Trophoblast cell (in vitro differentiated cells and primary cell): ENCODE data around the gene KIF3C.

Experiments used
- DNase-seq, 2 donors: peaks; one replicate each; pipeline ENCODE4 v3.0.0-alpha.2; 2016
- H2AFZ ChIP-seq: 2 replicates; pipeline ENCODE4 v1.6.1; 2013; ENCODE audit warnings: low read length, moderate library complexity, mild to moderate bottlenecking; ENCODE audit not compliant: insufficient read depth, poor library complexity
- H2AK5ac ChIP-seq: 2 replicates; pipeline ENCODE4 v1.6.1; 2013; ENCODE audit warnings: mild to moderate bottlenecking, low read length
- H2BK120ac ChIP-seq: 2 replicates; pipeline ENCODE4 v1.6.1; 2013; ENCODE audit warnings: low read length, mild to moderate bottlenecking, moderate library complexity; ENCODE audit not compliant: insufficient read depth, poor library complexity
- H2BK12ac ChIP-seq: 2 replicates; pipeline ENCODE4 v1.6.1; 2013; ENCODE audit warnings: mild to moderate bottlenecking, low read length, moderate library complexity
- H2BK5ac ChIP-seq: 2 replicates; pipeline ENCODE4 v1.6.1; 2013; ENCODE audit warnings: low read length, low read depth, moderate library complexity, mild to moderate bottlenecking; ENCODE audit not compliant: poor library complexity
- H3K14ac ChIP-seq: 2 replicates; pipeline ENCODE4 v1.6.1; 2013; ENCODE audit warnings: mild to moderate bottlenecking, low read length
- H3K18ac ChIP-seq: 2 replicates; pipeline ENCODE4 v1.6.1; 2013; ENCODE audit warnings: mild to moderate bottlenecking, low read length
- H3K23ac ChIP-seq: 2 replicates; pipeline ENCODE4 v1.6.1; 2013; ENCODE audit warnings: low read length
- H3K27ac ChIP-seq: 2 replicates; pipeline ENCODE4 v1.5.1; 2013; ENCODE audit warnings: low read depth, mild to moderate bottlenecking, inconsistent platforms, low read length, moderate library complexity
- H3K27me3 ChIP-seq: 2 replicates; pipeline ENCODE4 v1.6.1; 2013; ENCODE audit warnings: inconsistent platforms, mild to moderate bottlenecking, low read length, moderate library complexity; ENCODE audit not compliant: insufficient read depth
- H3K36me3 ChIP-seq, 2 experiments: 1 replicate in 1 of 2; 2 replicates in 1 of 2; pipeline ENCODE4 v1.6.1; 2013; ENCODE audit warnings: low read length in 2 of 2, mild to moderate bottlenecking in 2 of 2, moderate library complexity in 1 of 2; ENCODE audit not compliant: insufficient read depth in 2 of 2, control insufficient read depth in 1 of 2
- H3K4ac ChIP-seq: 2 replicates; pipeline ENCODE4 v1.6.1; 2013; ENCODE audit warnings: low read depth, mild to moderate bottlenecking, low read length, moderate library complexity
- H3K4me1 ChIP-seq, 2 experiments: 1 replicate in 1 of 2; 2 replicates in 1 of 2; pipeline ENCODE4 v1.6.1; 2013; ENCODE audit warnings: low read length in 2 of 2, mild to moderate bottlenecking in 2 of 2, moderate library complexity in 1 of 2; ENCODE audit not compliant: insufficient read depth in 2 of 2, control insufficient read depth in 1 of 2
- H3K4me2 ChIP-seq: 2 replicates; pipeline ENCODE4 v1.6.1; 2013; ENCODE audit warnings: inconsistent platforms, mild to moderate bottlenecking, low read length, moderate library complexity
- H3K4me3 ChIP-seq: 2 replicates; pipeline ENCODE4 v1.5.1; 2013; ENCODE audit warnings: mild to moderate bottlenecking, low read depth, low read length, inconsistent platforms
- H3K79me1 ChIP-seq: one replicate; pipeline ENCODE4 v1.6.1; 2013; ENCODE audit warnings: low read length
- H3K79me2 ChIP-seq: 2 replicates; pipeline ENCODE4 v1.6.1; 2013; ENCODE audit warnings: low read length, mild to moderate bottlenecking; ENCODE audit not compliant: control insufficient read depth, insufficient read depth, poor library complexity
- H3K9ac ChIP-seq: 2 replicates; pipeline ENCODE4 v1.6.1; 2013; ENCODE audit warnings: mild to moderate bottlenecking, low read length
- H3K9me3 ChIP-seq: 2 replicates; pipeline ENCODE4 v1.6.1; 2013; ENCODE audit warnings: low read depth, mild to moderate bottlenecking, control low read depth, inconsistent platforms, low read length; ENCODE audit not compliant: insufficient read depth
- H4K12ac ChIP-seq: 2 replicates; pipeline ENCODE4 v1.6.1; 2013; ENCODE audit warnings: low read depth, mild to moderate bottlenecking, low read length, moderate library complexity
- H4K8ac ChIP-seq: 2 replicates; pipeline ENCODE4 v1.6.1; 2013; ENCODE audit warnings: low read depth, mild to moderate bottlenecking, low read length, moderate library complexity
- H4K91ac ChIP-seq: one replicate; pipeline ENCODE4 v1.6.1; 2013; ENCODE audit warnings: low read depth, mild to moderate bottlenecking, low read length, moderate library complexity
- WGBS: extraction: QIAGEN DNeasy Blood & Tissue Kit; methylation state at CpG from one replicate; pipeline ENCODE4 v1.1.7; 2013; ENCODE audit warnings: missing lambda C conversion rate; ENCODE audit not compliant: insufficient read length, insufficient coverage; ENCODE audit errors: extremely low coverage; 5-methylcytosine and 5-hydroxymethylcytosine counted together

Gene KIF3C

DNA sequence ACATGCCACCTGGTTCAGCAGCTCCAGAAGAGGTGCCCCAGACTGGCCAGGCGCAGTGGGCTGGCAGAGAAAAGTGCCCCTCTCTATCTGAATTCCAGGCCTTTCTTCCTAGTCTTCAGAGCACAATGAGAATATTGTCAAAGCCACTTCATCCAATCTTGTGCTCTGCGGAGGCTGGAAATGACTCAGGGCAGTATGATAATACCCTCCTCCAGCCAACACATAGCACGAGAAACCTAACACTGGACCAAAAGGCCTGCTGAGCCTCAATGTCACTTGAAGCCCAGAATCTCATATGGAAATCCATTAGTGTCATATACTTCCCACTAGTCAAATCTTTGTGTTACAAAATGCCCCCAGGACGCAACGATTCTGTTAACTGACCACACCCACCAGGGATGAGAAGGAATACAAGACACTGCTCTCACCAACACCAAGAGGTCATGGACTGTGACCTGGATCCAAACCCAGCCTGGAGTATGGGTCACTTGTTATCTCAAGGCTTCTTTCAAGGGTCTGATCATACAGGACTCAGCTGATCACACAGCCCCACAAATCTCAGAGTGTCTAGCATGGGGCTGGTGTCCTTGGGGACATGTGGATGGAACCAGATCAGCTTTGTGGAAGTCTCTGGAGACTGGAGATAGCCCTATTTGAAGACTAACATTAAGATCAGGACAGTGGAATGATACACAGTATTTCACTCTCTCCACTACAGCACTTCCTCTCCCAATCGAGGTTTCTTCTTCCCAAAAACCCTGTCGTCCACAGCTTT lies 10.1 kb downstream of the KIF3C start:
- DNase-seq, result no peak
- H2BK120ac ChIP-seq, result no peak overlapping the region
- no peak overlapping the region for H4K91ac ChIP-seq
- peaks cover 18% of the 10 kb centered on the region for H3K79me1 ChIP-seq
- no peak overlapping the region for H3K4me2 ChIP-seq
- no peak overlapping the region for H4K12ac ChIP-seq
- no peak overlapping the region for H2AFZ ChIP-seq
- H3K9me3 ChIP-seq, result no peaks in the 10 kb centered on the region
- H3K36me3 ChIP-seq, result peaks cover 3 to 9% of the 10 kb centered on the region in 2 experiments
- H3K23ac ChIP-seq, result no peak overlapping the region
- no peak overlapping the region for H2BK12ac ChIP-seq
- H3K27me3 ChIP-seq, result no peaks in the 10 kb centered on the region
- H3K14ac ChIP-seq, result no peak overlapping the region
- peak overlapping the region; percentile 36 for H3K27ac ChIP-seq
- peaks cover 13 to 32% of the 10 kb centered on the region in 2 experiments for H3K4me1 ChIP-seq
- no peak overlapping the region for H2AK5ac ChIP-seq
- WGBS, result no CpG with 5 or more reads among the region's 7 CpGs
- no peak overlapping the region for H3K18ac ChIP-seq
- H4K8ac ChIP-seq, result no peak overlapping the region
- H3K4me3 ChIP-seq, result no peak overlapping the region
- H3K79me2 ChIP-seq, result no peaks in the 10 kb centered on the region
- no peak overlapping the region for H3K9ac ChIP-seq
- no peak overlapping the region for H3K4ac ChIP-seq
- peak overlapping the region; percentile 4 for H2BK5ac ChIP-seq

DNA sequence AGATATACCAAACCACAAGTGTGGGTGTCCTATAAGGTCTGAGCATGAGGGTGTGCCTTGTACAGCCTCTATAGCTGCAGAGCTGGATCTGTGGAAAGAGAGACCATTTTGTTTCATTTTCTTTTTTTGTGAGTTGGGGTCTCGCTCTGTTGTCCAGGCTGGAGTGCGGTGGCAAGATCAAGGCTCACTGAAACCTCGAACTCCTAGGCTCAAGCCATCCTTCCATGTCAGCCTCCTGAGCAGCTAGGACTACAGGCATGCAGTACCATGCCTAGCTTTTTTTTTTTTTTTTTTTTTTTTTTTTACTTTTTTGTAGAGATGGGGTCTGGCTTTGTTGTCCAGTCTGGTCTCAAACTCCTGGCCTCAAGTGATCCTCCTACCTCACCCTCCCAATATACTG lies 10.7 kb downstream of the KIF3C start:
- Histone ChIP-seq H4K8ac (no peak overlapping the region), H3K27ac (no peak overlapping the region), H2BK120ac (no peak overlapping the region), H2AK5ac (no peak overlapping the region), H3K9ac (no peak overlapping the region), H3K36me3 (peaks cover 3 to 10% of the 10 kb centered on the region in 2 experiments), H3K9me3 (no peaks in the 10 kb centered on the region), H3K4me2 (no peak overlapping the region), H4K91ac (no peak overlapping the region), H3K14ac (no peak overlapping the region), H2BK12ac (no peak overlapping the region), H4K12ac (no peak overlapping the region), H3K4ac (no peak overlapping the region), H2BK5ac (peak overlapping the region; percentile 29), H3K4me1 (peaks cover 18 to 35% of the 10 kb centered on the region in 2 experiments), H3K18ac (peak overlapping the region; percentile 65), H2AFZ (no peak overlapping the region), H3K27me3 (no peaks in the 10 kb centered on the region), H3K4me3 (no peak overlapping the region), H3K79me1 (peaks cover 23% of the 10 kb centered on the region), H3K79me2 (peaks cover 2% of the 10 kb centered on the region), H3K23ac (no peak overlapping the region)
- no peak for DNase-seq
- WGBS, result no CpG with 5 or more reads among the region's 3 CpGs

DNA sequence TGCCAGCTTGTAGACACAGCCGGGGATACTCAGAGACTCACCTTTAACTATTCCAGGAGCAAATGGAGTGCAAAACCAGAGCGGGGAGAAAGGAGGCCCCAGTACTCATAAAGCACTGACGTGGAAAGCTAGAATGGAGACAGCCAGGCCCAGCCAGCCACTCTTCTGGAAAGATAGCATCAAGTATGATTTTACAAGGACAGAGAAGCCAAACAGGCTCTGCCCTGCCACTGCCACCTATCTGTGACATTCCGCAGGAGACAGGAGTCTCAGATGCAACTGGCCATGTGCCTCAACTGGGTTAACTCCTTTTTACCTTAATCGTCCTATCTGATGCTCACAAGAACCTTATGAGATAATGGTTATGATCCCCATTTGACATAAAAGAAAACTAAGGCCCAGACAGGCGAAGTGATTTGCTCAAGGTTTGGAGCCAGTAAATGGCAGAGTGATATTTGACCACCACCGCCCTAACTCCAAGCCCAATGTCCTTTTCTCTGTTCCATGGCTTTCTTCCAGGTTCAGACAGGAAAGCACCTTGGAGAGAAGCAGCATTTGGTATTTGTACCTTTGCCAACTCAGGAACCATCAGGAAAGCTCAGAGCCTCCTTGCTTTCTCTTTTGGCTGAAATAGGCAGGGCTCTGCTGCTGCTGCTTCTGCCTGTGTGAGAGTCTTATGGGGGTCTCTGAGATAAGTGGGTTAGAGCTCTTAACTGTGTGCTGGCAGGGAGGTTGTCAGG lies 15.6 kb downstream of the KIF3C start:
- Histone ChIP-seq H4K8ac (peak overlapping the region; percentile 36), H2BK120ac (peak overlapping the region; percentile 95), H3K4ac (peak overlapping the region; percentile 40), H3K79me2 (peaks cover 2% of the 10 kb centered on the region), H3K27me3 (no peaks in the 10 kb centered on the region), H3K14ac (peak overlapping the region; percentile 71), H2BK12ac (peak overlapping the region; percentile 87), H4K12ac (no peak overlapping the region), H3K36me3 (peaks cover 0 to 9% of the 10 kb centered on the region in 2 experiments), H3K18ac (peak overlapping the region; percentile 6), H3K9me3 (no peaks in the 10 kb centered on the region), H3K27ac (peak overlapping the region; percentile 86), H3K4me3 (no peak overlapping the region), H2AFZ (no peak overlapping the region), H3K79me1 (peaks cover 30% of the 10 kb centered on the region), H3K4me2 (peak overlapping the region; percentile 21), H4K91ac (peak overlapping the region; percentile 89), H2BK5ac (peak overlapping the region; percentile 94), H3K9ac (peak overlapping the region; percentile 27), H2AK5ac (peak overlapping the region; percentile 71), H3K4me1 (peaks cover 31 to 36% of the 10 kb centered on the region in 2 experiments), H3K23ac (no peak overlapping the region)
- WGBS, result no CpG with 5 or more reads among the region's 7 CpGs
- DNase-seq, result peak; percentile 54 to 72

DNA sequence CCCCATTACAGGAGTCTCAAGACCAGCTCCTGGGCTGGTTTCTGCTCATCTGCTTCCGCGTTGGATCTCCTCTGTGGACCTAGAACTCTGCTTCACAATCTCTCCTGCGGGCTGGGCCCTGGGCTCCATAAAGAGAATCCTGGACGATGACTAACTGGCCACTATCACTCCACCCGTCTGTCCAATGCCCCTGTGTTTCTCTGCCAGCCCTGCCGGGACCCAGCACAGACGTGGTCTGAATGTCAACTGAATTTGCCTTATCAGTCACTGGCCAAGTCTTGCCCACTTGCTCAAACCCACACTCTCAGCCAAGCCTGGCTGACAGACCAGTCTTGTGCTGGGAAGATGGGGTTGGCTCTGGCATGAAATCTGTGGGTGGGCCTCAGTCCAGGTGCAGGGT lies 17.4 kb downstream of the KIF3C start:
- Histone ChIP-seq H3K27me3 (no peaks in the 10 kb centered on the region), H2AFZ (no peak overlapping the region), H3K4ac (no peak overlapping the region), H2BK12ac (no peak overlapping the region), H3K14ac (peak overlapping the region; percentile 8), H2BK5ac (peak overlapping the region; percentile 25), H3K23ac (no peak overlapping the region), H3K27ac (peak overlapping the region; percentile 22), H2AK5ac (peak overlapping the region; percentile 34), H4K12ac (no peak overlapping the region), H4K8ac (peak overlapping the region; percentile 5), H3K18ac (no peak overlapping the region), H2BK120ac (peak overlapping the region; percentile 7), H3K36me3 (peaks cover 0 to 5% of the 10 kb centered on the region in 2 experiments), H3K9ac (no peak overlapping the region), H3K9me3 (no peaks in the 10 kb centered on the region), H3K4me1 (peaks cover 31 to 36% of the 10 kb centered on the region in 2 experiments), H3K4me3 (no peak overlapping the region), H3K4me2 (no peak overlapping the region), H4K91ac (peak overlapping the region; percentile 11), H3K79me1 (peaks cover 28% of the 10 kb centered on the region), H3K79me2 (peaks cover 2% of the 10 kb centered on the region)
- DNase-seq, result peak; percentile 88 to 92
- no CpG with 5 or more reads among the region's 7 CpGs for WGBS
